Measurements from ENCODE around the gene STAT2.

DNA sequence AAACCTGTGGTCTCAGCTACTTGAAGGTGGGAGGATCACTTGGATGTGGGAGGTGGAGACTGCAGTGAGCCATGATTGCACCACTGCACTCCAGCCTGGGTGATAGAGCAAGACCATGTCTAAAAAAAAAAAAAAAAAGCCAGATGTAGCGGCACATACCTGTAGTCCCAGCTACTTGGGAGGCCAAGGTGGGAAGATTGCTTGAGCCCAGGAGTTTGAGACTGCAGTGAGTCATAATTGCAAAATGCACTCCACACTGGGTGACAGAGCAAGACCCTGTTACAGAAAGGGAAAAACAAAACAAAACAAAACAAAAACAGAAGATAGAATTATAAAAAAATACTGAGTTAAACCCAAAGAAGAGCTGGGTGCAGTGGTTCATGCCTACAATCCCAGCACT, 31.8 kb upstream of the STAT2 start:
- TF ChIP-seq CTCF (optimal IDR thresholded peaks at IDR 0.05 in 1 of 3, IDR thresholded peaks at IDR 0.05 in 1 of 3, conservative IDR thresholded peaks at IDR 0.05 in 1 of 3; ENCODE audit: extremely low read depth in 1 of 3, insufficient read depth in 2 of 3, low read length in 3 of 3): no peak
- TF ChIP-seq EZH2 (IDR thresholded peaks at IDR 0.05; ENCODE audit: low read length): no peak

All from keratinocyte (primary cell).